Measurements from ENCODE around the gene CEMIP. TPM values are rescaled to one million over a fixed set of nuclear protein-coding genes. Genes with fewer than 3 reads are reported as not detected.

CEMIP gene
- 7.3 and 9.4 TPM in 2 replicates for total RNA-seq (2014; rRNA removed; shearing (Covaris generic))

GRCh38 chr15:80778964-80779657 is at the start of gene CEMIP:
CEMIP (plus strand) TSS chr15:80779370; CDS start chr15:80873880, 94,510 bp downstream.
- DNase-seq (ENCODE audit: low spot score), result peak; percentile 84

- no peak for DNase-seq (ENCODE audit: low spot score)
Measured at GRCh38 chr15:80730387-80730786, 48.8 kb upstream of the CEMIP start.

GRCh38 chr15:80730926-80731325 is 48.2 kb upstream of the CEMIP start:
- no peak for DNase-seq (ENCODE audit: low spot score)

GRCh38 chr15:80732167-80732566 is 47.0 kb upstream of the CEMIP start:
- no peak for DNase-seq (ENCODE audit: low spot score)

GRCh38 chr15:80732818-80733217 is 46.4 kb upstream of the CEMIP start:
- DNase-seq (ENCODE audit: low spot score), result no peak

- DNase-seq (ENCODE audit: low spot score), result no peak
Measured at GRCh38 chr15:80733460-80733859, 45.7 kb upstream of the CEMIP start.

- DNase-seq (ENCODE audit: low spot score), result no peak
Measured at GRCh38 chr15:80735344-80735743, 43.8 kb upstream of the CEMIP start.

- no peak for DNase-seq (ENCODE audit: low spot score)
Measured at GRCh38 chr15:80736560-80736959, 42.6 kb upstream of the CEMIP start.

- DNase-seq (ENCODE audit: low spot score), result peak; percentile 54
Measured at GRCh38 chr15:80739919-80740318, 39.3 kb upstream of the CEMIP start.

GRCh38 chr15:80742081-80742480 is 37.1 kb upstream of the CEMIP start:
- DNase-seq (ENCODE audit: low spot score), result no peak

GRCh38 chr15:80743189-80743833 is 35.9 kb upstream of the CEMIP start:
- DNase-seq (ENCODE audit: low spot score), result peak; percentile 67

- no peak for DNase-seq (ENCODE audit: low spot score)
Measured at GRCh38 chr15:80744415-80744814, 34.8 kb upstream of the CEMIP start.

- DNase-seq (ENCODE audit: low spot score), result no peak
Measured at GRCh38 chr15:80744826-80745225, 34.3 kb upstream of the CEMIP start.

GRCh38 chr15:80745888-80746287 is 33.3 kb upstream of the CEMIP start:
- no peak for DNase-seq (ENCODE audit: low spot score)

- DNase-seq (ENCODE audit: low spot score), result no peak
Measured at GRCh38 chr15:80747317-80748053, 31.7 kb upstream of the CEMIP start.

GRCh38 chr15:80749589-80749988 is 29.6 kb upstream of the CEMIP start:
- no peak for DNase-seq (ENCODE audit: low spot score)

- no peak for DNase-seq (ENCODE audit: low spot score)
Measured at GRCh38 chr15:80750575-80750974, 28.6 kb upstream of the CEMIP start.

GRCh38 chr15:80752204-80752603 is 27.0 kb upstream of the CEMIP start:
- DNase-seq (ENCODE audit: low spot score), result no peak

- no peak for DNase-seq (ENCODE audit: low spot score)
Measured at GRCh38 chr15:80753161-80753560, 26.0 kb upstream of the CEMIP start.

- DNase-seq (ENCODE audit: low spot score), result no peak
Measured at GRCh38 chr15:80754014-80754413, 25.2 kb upstream of the CEMIP start.

GRCh38 chr15:80755885-80756284 is 23.3 kb upstream of the CEMIP start:
- DNase-seq (ENCODE audit: low spot score), result no peak

- no peak for DNase-seq (ENCODE audit: low spot score)
Measured at GRCh38 chr15:80758130-80758745, 20.9 kb upstream of the CEMIP start.

Data from HT-29 (cell line).